GM03348 (cell line): ENCODE data around the gene NRXN3.
"Not testable (repeated sequence)": the region's sequence is repeated elsewhere in the genome, so short reads cannot be mapped to it uniquely, and the experiment has no call there.

Source experiments
- DNase-seq: peaks from one replicate; pipeline ENCODE4 v3.0.0; 2012; ENCODE audit warnings: low spot score

NRXN3 gene

GRCh38 chr14:79734656-79735055, 1564.5 kb downstream of the NRXN3 start:
- no peak for DNase-seq

GRCh38 chr14:79735121-79735520, 1564.9 kb downstream of the NRXN3 start:
- DNase-seq, result no peak

- DNase-seq, result no peak
Observed at GRCh38 chr14:79740066-79740601, 1570.0 kb downstream of the NRXN3 start.

- DNase-seq, result no peak
Observed at GRCh38 chr14:79742142-79742541, 1572.0 kb downstream of the NRXN3 start.

GRCh38 chr14:79745046-79745445, 1574.9 kb downstream of the NRXN3 start:
- DNase-seq, result no peak

- DNase-seq, result no peak
Observed at GRCh38 chr14:79749065-79749464, 1578.9 kb downstream of the NRXN3 start.

- no peak for DNase-seq
Observed at GRCh38 chr14:79758985-79759384, 1588.8 kb downstream of the NRXN3 start.

- no peak for DNase-seq
Observed at GRCh38 chr14:79764323-79764722, 1594.2 kb downstream of the NRXN3 start.

- DNase-seq, result no peak
Observed at GRCh38 chr14:79766511-79766910, 1596.3 kb downstream of the NRXN3 start.

GRCh38 chr14:79767251-79767650, 1597.1 kb downstream of the NRXN3 start:
- no peak for DNase-seq

GRCh38 chr14:79767721-79768120, 1597.5 kb downstream of the NRXN3 start:
- not testable (repeated sequence) for DNase-seq

GRCh38 chr14:79781882-79782281, 1611.7 kb downstream of the NRXN3 start:
- peak; percentile 11 for DNase-seq

- no peak for DNase-seq
Observed at GRCh38 chr14:79783041-79783440, 1612.9 kb downstream of the NRXN3 start.

- no peak for DNase-seq
Observed at GRCh38 chr14:79786522-79786921, 1616.3 kb downstream of the NRXN3 start.

- DNase-seq, result no peak
Observed at GRCh38 chr14:79788346-79788745, 1618.2 kb downstream of the NRXN3 start.

GRCh38 chr14:79791055-79791732, 1621.0 kb downstream of the NRXN3 start:
- DNase-seq, result no peak

- DNase-seq, result no peak
Observed at GRCh38 chr14:79802093-79802492, 1631.9 kb downstream of the NRXN3 start.

- DNase-seq, result no peak
Observed at GRCh38 chr14:79805636-79806035, 1635.5 kb downstream of the NRXN3 start.

- DNase-seq, result peak; percentile 6
Observed at GRCh38 chr14:79809849-79810612, 1639.9 kb downstream of the NRXN3 start.

GRCh38 chr14:79820866-79821535, 1650.8 kb downstream of the NRXN3 start:
- DNase-seq, result no peak

GRCh38 chr14:79822034-79822433, 1651.9 kb downstream of the NRXN3 start:
- DNase-seq, result no peak

GRCh38 chr14:79825046-79825521, 1654.9 kb downstream of the NRXN3 start:
- peak; percentile 42 for DNase-seq

- no peak for DNase-seq
Observed at GRCh38 chr14:79826362-79826761, 1656.2 kb downstream of the NRXN3 start.
